NB4 (cell line): ENCODE results near the gene HBG2.
A peak's percentile ranks its signal among the peaks of the same experiment; 100 is the strongest.
"Not testable (repeated sequence)": the region's sequence is repeated elsewhere in the genome, so short reads cannot be mapped to it uniquely, and the experiment has no call there.

Experiments
- DNase-seq: peaks from one replicate; pipeline ENCODE4 v3.0.0; 2010; ENCODE audit warnings: low read depth
- H3K4me3 ChIP-seq: one replicate; pipeline ENCODE4 v1.5.1; 2011; ENCODE audit warnings: mild to moderate bottlenecking, low read depth, low read length, moderate library complexity
- MYC ChIP-seq: IDR thresholded peaks from 2 replicates; pipeline ENCODE4 v1.6.1; 2011; ENCODE audit warnings: low read depth, low read length
- POLR2A ChIP-seq: IDR thresholded peaks from 2 replicates; pipeline ENCODE4 v1.6.1; 2011; ENCODE audit warnings: mild to moderate bottlenecking; ENCODE audit not compliant: insufficient read length; ENCODE audit errors: extremely low read depth
- TF ChIP-seq, protein P1 (sequence below): IDR thresholded peaks from one replicate; pipeline ENCODE4 v1.5.1; 2012; ENCODE audit warnings: low read depth, low read length
- TF ChIP-seq, protein P2 (sequence below): IDR thresholded peaks from 2 replicates; pipeline ENCODE4 v1.6.1; 2011; ENCODE audit warnings: low read depth, low read length

HBG2 gene

DNA sequence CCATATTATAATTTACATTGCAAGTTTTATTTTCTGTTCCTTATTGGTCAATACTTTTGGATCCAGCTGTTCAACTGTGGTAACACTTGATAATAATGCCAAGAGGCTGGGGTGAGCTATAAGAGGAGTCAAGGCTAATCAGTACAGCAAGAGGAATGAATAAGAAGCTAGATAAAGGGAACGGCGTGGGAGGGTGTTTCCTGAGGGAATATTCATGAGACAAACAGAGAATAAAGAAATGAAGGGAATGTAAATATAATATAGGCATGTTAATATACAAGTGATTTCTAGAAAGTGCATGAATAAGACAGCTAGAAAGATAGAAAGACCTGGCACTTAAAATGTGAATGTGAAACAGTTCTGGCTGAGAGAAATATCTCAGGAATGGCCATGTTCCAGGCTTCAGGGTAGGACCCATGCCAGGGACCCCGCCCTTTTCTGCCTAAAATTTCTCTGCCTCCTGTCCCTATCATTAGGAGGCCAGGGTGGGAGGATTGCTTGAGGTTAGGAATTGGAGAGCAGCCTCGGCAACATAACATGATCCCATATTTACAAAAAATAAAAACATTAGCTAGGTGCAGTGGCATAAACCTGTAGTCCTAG is 43.2 kb upstream of the HBG2 start:
- DNase-seq = no peak
- TF ChIP-seq, protein P1, sequence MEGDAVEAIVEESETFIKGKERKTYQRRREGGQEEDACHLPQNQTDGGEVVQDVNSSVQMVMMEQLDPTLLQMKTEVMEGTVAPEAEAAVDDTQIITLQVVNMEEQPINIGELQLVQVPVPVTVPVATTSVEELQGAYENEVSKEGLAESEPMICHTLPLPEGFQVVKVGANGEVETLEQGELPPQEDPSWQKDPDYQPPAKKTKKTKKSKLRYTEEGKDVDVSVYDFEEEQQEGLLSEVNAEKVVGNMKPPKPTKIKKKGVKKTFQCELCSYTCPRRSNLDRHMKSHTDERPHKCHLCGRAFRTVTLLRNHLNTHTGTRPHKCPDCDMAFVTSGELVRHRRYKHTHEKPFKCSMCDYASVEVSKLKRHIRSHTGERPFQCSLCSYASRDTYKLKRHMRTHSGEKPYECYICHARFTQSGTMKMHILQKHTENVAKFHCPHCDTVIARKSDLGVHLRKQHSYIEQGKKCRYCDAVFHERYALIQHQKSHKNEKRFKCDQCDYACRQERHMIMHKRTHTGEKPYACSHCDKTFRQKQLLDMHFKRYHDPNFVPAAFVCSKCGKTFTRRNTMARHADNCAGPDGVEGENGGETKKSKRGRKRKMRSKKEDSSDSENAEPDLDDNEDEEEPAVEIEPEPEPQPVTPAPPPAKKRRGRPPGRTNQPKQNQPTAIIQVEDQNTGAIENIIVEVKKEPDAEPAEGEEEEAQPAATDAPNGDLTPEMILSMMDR = no peak
- TF ChIP-seq MYC = no peak
- TF ChIP-seq, protein P2, sequence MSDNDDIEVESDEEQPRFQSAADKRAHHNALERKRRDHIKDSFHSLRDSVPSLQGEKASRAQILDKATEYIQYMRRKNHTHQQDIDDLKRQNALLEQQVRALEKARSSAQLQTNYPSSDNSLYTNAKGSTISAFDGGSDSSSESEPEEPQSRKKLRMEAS = no peak
- H3K4me3 ChIP-seq = no peak overlapping the region

DNA sequence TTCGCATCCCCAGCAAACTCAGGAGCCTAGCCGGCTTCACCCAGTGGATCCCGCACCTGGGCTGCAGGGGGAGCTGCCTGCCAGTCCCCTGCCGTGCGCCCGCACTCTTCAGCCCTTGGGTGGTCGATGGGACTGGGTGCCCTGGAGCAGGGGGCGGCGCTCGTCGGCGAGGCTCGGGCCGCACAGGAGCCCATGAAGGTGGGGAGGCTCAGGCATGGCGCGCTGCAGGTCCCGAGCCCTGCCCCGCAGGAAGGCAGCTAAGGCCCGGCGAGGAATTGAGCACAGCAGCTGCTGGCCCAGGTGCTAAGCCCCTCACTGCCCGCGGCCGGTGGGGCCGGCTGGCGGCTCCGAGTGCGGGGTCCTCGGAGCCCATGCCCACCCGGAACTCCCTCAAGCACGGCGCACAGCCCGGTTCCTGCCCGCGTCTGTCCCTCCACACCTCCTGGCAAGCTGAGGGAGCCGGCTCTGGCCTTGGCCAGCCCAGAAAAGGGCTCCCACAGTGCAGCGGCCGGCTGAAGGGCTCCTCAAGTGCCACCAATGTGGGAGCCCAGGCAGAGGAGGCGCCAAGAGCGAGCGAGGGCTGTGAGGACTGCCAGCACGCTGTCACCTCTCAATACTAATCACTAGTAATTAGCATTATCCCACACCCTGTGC is 39.9 kb upstream of the HBG2 start:
- not testable (repeated sequence) for H3K4me3 ChIP-seq, DNase-seq

DNA sequence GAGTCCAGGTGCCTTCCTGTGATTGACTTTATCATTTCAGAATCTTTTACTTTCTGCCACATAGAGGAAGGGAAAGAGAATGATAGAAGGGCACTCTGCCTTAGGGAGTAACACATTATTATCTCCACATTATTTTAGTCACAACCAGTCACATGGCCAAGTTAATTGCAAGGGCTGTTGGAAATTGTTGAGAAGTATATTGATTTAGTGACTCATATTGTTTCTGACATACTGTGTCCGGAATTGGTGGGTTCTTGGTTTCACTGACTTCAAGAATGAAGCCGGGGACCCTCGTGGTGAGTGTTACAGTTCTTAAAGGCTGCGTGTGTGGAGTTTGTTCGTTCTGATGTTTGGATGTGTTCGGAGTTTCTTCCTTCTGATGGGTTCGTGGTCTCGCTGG is 38.4 kb upstream of the HBG2 start:
- TF ChIP-seq, protein P2 = no peak
- TF ChIP-seq POLR2A = no peak
- TF ChIP-seq, protein P1 = no peak
- no peak for TF ChIP-seq MYC
- H3K4me3 ChIP-seq = no peak overlapping the region
- no peak for DNase-seq

DNA sequence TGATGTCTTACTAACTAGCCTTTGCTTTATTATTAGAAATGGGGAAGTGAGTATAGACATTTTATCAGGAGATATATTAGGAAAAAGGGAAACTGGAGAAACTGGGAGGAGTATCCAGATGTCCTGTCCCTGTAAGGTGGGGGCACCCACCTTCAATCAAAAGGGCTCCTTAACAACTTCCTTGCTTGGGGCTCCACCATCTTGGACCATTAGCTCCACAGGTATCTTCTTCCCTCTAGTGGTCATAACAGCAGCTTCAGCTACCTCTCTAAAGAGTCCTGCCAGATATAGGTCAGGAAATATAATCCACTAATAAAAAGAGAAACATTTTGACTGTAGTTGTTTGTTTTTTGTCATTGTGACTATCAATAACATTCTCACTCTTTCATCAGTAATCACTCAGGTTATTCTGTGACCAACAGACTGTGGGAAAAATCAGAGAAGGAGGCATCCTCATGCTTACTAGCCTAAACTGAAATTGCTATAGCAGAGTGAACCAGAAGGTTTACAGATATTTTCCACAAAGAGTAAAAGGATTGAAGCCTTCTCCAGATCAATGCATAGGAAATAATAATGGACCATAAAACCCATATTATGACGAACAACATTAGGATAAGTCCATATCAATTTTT is 36.7 kb upstream of the HBG2 start:
- no peak overlapping the region for H3K4me3 ChIP-seq
- DNase-seq = peak; percentile 24
- TF ChIP-seq, protein P1 = peak; percentile 55
- TF ChIP-seq, protein P2 = no peak
- TF ChIP-seq POLR2A (no peak), MYC (no peak)

DNA sequence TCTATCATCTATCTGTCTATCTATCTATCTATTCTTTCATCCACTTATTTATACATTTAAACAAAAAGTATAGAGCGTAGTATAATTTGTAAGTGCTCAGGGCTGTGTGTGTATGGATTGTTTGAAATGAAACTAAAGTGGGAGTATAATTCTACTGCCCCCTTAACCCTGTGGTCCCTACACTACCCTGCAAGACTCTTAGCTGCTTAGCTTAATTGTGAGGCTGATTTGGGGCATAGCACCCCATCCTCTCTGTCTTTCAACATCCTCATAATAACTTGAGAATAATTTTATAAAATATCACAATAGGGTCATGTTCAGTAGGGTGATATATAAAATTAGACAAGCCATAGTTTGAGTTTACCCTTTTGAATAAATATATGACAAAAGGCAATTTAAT is 35.5 kb upstream of the HBG2 start:
- H3K4me3 ChIP-seq = no peak overlapping the region
- TF ChIP-seq MYC = no peak
- no peak for DNase-seq

DNA sequence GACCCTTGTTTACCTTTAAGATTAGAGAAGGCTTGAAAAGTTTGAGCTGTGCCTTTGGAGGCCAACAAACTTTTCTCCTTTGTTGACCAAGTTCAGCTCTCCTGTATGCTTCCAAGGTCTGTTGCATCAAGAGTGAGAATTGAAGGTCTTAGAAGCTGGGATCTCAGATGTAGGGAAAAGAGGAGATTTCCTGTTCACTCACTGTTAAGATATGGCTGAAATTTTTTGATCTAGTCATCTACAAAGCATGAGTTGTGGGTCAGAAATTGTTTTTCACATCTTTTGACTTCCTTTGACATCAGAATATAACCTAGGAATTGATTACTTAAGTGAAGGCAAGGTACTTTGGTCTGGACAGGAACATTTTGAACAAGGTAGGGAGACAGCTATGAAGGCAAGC is 35.1 kb upstream of the HBG2 start:
- no peak for DNase-seq
- TF ChIP-seq POLR2A (no peak), MYC (no peak)
- TF ChIP-seq, protein P2 = no peak
- TF ChIP-seq, protein P1 = no peak
- H3K4me3 ChIP-seq = no peak overlapping the region
